RCC 7860 (cell line): Measurements from ENCODE around the gene OSBPL5.
A peak's percentile ranks its signal among the peaks of the same experiment; 100 is the strongest.

Experiments used
- DNase-seq: peaks from one replicate; pipeline ENCODE4 v3.0.0-alpha.2; 2015; ENCODE audit warnings: low spot score
- FAIRE-seq: peaks from 2 replicates; lab custom pipeline; 2012; peaks lifted over from hg19 to GRCh38; lab: Jason Lieb, UNC

OSBPL5 gene

DNA sequence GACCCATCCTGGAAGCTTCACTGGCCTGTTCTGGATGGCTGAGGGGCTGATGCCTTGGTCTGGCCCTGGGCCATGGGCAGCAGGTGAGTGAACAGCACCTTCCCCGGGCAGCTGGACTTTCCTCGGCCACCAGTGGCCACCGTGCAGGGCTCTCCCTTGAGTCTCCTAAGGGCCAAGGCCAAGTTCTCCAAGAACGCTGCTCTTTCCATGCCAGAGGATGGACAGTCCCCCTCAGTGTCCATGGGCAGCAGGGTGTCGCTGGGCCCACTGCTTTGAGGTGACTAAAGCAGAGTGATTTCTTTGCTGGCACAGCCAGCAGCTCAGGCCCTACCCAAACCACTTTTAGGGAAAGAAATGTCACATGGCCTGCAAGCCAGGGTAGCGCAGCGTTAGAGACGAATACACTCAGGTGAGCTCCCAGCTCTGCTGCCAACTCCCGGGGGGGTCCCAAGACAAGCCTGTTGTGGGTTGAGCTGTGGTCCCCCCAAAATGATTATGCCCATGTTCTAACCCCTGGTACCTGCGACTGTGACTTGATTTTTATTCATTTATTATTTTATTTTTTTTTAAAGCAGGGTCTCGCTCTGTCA is 104.6 kb downstream of the OSBPL5 start:
- no peak for FAIRE-seq

DNA sequence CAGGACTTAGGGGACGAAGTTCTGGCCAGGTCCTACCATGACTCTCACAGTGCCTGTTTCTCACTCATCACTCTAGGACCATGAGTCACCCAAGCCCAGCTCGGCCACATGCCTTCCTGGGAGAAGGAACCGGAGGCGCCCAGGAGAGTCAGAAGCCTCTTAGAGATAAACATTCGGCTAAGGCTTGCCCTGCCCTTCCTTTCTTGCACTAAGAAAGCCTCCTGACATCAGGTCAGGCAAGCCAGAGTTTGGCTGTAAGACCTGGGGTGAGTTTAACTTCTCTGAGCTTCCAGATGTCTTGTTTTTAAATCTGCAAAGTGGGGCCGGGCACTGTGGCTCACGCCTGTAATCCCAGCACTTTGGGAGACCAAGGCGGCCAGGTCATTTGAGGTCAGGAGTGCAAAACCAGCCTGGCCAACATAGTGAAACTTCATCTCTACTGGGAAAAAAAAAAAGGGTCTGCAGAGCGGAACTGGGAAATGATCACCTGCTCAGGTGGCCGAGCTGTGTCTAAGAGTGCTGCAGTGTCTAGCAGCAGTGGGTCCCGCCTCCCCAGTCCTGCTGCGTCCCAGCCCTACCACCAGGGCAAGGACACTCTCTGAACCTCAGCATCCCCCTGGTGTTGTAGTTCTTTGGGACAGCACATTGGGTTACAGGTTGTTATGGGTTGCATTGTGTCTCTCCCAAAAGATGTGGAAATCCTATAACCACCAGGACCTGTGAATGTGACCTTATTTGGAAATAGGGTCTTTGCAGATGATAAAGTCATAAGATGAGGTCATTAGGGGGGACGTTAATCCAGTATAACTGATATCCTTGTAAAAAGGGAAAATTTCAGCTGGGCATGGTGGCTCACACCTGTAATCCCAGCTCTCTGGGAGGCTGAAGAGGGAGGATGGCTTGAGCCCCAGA is 106.1 kb downstream of the OSBPL5 start:
- FAIRE-seq, result peak; percentile 35
- peak; percentile 46 for DNase-seq

More for the DNA sequence above, 104.6 kb downstream of the OSBPL5 start:
- no peak for DNase-seq

DNA sequence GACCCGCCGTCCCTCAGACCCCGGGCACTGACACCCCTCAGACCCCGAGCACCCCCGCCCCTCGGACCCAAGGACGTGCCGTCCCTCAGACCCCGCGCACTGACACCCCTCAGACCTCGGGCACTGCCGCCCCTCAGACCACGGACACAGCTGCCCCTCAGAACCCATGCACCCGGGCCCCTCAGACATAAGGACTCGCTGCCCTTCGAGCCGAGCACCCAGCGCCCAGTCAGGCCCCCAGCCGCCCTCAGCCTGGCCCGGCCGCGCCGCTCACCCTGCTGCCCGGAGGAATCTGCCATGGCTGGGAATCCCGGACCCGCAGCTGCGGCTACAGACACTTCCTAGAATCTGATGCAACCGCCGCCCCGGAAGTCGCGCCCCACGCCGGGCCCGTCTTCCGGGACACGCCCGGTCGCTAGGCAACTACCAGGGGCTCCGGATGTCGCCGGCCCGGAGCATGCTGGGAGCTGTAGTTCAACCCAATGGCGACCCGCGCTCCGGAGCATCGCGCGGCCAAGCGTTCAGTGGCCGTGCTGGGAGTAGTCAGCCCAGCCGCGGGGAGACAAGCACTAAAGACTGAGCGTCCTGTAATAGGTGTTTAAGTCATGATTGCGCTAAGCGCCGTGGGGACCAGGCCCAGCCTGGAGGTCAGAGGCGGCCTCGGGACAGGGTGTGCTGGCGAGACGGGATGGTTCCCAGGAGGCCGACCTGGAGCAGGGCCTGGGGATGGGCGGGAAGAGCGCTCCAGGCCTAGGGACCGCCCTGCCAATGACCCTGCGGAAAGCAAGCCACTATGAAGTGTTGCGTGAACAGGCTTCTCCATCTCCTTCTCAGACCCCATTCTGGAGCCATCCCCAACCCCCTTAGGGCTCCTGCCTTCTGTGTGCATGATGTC is 107.8 kb downstream of the OSBPL5 start, which contains the start of gene CARS1:
Gene CARS1 (minus strand): TSS at position 355 of the 895 bp plus-strand sequence. CDS start 56 bp downstream, at position 299.
- DNase-seq, result peak; percentile 88

DNA sequence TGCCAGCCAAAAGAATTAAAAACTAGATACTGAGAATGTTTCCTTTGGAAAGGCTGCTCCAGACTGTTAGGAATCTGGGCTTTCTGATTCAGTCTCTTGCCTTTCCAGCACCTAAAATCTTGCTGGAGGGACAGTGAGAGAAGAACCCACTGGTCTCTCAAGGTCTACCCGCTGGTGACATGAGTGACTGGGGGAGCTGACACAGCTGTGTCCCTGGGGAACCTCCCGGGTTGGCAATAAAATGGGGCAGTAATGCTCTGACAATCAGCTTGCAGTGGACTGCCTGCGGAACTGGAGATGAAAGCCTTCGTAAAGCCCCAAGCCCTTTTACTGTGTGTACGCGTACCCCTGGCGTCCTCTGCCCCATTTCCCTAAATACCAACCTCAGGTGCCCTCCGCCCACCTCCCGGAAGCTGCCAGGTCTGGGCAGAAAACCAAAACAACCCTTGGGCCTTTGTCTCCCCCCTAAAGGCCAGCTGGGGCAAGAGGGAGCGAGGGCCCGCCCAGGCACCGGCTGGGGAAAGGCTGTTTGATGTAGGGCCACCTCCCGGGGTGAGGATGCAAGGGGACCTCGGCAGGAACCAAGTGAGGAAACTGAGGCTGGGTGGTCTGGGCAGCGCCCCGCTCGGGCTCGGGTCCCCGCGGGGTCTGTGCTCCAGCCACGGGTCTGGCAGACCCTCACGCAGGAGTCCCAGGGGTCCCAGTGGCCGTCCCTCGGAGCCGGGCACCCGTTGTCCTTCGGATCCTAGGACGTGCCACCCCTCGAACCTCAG is 108.6 kb downstream of the OSBPL5 start:
- no peak for DNase-seq

More for the DNA sequence above, 107.8 kb downstream of the OSBPL5 start, which contains the start of gene CARS1:
- FAIRE-seq, result peak; percentile 65

DNA sequence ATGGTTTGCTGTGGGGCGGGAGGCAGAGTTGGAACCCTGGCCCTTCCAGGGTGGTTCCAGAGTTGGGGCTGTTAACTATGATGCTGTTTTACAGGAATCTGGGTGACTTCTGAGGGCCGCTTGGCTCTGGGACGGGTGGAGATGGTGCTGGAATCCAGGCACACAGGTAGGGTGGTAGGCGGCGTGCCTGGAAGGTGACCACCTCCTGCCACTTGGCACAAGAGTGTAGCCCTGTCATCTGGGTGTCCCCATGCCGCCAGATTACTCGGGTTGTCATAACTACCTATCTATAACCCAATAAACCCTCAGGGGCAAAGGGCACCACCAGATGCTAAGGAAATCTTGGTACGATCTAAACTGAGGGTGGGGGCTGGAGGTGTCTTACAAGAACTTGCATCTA is 109.2 kb downstream of the OSBPL5 start:
- FAIRE-seq (no peak), DNase-seq (no peak)

More for the DNA sequence above, 108.6 kb downstream of the OSBPL5 start:
- no peak for FAIRE-seq

DNA sequence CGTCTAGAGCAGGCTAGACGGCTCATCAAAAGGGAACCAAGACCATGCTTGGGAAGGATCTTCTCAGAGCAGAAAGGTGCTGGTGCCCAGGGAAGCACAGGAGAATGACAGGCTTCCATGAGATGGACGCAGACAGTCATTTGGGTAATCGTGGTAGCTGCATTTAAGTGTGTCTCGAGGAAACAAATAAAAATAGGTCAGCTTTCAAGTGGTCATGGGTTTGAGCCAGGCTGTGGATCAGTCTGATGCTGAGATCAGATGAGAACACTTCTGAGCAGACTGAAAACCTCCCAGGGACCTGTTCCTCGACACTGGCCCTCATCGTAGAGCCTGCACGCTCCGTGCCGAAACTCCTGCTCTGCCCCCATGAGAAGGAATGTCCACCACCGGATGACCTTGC is 112.5 kb downstream of the OSBPL5 start:
- DNase-seq (no peak), FAIRE-seq (no peak)

DNA sequence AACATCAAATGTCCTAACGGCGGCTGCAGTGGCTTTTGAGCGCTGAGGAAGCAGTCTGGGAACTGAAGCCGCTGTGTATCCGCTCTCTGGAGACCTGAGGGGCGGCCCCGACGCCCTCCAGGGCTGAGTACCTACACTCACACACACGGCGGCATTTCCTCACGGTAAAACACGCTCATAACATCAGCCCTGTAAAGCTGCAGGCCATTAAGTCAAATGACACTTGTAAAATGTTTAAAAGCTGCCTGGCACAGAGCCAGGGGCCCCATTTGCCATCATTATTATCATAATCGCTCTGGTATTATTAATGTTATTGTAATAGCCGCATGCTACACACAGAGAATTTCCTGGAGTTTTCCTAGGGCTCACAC is 113.0 kb downstream of the OSBPL5 start:
- FAIRE-seq (no peak), DNase-seq (no peak)

DNA sequence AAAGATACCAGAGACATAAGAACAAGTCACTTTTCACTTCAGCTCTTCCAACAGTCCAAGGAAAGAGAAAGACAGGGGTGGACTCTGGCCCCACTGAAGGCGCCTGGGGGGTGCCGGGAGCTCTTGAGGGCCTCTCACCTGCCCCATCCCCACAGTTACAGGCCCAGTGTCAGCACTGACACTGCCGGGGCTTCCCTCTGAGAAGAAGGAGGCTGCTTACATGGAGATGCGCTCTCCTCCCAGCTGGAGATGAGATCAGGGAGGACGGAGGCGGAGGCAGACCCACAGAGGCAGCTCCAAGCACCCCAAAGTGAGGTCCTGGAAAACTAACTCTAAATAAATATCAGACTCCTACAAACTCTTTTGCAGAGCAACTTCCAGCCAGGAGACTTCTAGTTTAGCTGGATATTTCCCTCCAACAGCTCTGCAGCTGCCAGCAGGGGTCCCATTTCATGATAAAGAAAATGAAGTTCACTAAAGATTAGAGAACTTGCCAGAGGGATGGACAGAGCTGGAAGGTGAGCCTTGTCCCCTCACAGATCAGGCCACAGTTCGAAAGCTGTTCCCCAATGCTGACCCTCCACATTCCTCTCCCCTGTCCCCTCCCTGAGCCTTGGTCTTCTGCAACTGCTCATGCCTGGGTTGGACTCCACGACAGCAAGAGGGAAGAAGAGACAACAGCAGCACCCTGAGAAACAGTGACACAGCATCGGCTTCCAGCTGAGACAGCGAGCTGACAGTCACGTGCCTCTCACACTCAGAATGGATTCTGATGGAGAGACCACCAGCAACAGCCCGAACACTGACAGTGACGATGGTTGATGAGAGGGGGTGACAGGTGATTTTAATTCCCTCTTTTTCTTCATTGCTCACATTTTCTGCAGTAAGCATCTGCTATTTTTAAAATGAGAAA is 113.7 kb downstream of the OSBPL5 start:
- FAIRE-seq, result no peak
- no peak for DNase-seq

DNA sequence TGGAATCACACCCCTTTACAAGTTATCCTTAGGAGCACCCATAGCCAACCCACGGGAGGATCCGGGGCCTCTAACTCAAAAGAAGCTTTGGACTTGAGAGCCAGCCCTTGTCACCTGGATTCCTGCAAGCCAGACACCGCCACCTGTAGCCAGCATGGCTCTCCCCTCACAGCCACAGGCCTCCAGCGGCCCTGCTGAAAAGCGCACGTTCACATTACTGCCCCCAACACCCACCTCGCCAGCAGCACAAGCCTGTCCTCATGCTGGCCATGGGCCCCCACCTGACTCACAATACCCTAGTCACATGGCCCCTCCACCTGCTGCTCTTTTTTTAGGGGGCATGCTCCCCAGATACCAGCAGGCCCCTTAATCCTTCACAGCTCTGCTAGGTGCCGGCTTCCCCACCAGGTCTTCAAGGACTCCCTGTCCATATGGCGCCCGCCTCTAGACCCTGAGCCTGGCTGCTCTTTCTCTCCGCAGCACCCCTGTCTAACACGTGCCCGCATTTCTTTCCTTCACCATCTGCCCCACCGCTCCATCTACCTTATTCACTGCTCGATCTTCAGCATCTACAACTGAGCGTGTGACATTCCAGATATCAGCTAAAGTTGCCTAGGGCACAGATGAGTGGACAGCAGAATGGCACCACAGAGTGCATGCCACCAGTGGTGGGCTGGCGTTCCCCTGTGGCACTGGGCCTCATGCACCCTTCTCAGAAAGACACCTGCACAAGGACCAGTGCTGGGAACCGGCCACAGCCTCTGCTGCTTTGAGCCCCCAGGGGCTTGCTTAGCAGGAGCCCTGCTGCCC is 114.5 kb downstream of the OSBPL5 start:
- FAIRE-seq (no peak), DNase-seq (no peak)

DNA sequence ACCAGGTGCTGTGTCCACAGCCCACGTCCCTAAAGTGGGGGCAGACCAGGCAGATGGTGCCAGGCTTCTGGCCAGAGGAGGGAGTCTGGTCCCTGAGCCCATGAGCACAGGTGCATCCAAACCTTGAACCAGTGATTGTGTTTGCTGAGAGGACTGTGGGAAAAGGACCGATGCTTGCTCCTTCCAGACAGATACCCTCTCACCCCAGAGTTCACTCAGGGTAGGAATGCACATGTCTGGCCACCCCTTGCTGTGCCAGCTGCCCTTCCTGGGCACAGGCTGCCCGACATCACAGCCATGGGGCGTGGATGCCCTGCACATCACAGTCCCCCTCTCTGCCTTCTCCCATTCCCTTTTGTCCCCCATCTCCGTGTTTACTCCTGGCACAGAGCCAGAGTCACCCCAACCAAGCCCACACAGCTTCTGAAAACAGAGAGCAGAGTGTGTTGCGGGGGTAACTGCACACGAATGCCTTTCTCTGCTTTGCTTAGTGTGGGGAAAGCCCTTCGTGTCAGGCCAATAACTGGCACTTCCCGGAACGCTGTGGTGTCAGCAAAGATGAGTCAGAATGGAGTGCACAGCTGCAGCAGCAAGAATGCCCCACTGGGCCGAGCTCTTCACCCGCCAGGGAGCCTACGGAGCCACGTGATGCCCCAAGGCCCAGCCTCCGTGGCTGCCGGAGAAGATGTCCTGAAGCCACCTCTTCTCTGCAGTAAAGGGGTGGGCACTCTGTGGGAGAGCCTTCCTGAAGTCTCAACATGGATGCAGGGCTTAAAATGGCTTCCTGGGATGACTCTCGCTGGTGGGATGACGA is 115.5 kb downstream of the OSBPL5 start:
- DNase-seq (peak; percentile 86), FAIRE-seq (peak; percentile 85)

DNA sequence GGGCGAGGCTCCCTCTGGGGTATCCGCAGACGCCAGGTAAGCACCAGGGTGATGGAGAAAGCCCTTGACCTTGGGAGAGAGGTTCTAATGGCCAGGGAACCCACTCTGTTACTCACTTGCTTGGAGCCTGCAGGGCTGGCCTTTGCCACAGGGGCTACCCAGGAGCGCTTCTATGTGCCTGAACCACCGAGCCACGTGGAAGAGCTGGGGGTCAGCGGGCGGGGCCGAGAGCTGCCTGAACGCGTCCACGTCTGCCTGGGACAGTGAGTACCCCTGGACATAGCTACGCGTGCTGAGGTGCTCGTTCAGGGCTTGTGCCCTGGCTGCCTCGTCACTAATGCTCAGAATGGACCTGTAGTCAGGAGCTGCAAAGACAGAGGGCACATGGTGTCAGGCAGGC is 117.5 kb downstream of the OSBPL5 start:
- FAIRE-seq (no peak), DNase-seq (no peak)

DNA sequence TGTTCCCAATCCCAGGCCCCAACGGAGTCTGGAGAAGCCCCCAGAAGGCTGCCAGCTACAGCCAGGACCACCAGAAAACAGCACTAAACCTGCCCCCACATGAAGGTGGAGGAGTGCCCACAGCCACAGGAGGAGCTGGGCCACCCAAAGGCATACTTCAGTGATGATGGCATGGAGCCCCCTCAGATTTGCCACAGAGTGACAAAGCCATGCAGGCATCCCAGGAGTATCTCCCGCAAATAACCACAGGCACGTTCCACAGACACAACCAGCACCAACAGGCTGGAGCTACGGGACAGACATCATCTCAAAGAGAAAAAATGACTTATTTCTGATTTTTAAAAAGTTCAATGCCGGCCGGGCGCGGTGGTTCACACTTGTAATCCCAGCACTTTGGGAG is 118.5 kb downstream of the OSBPL5 start:
- FAIRE-seq (no peak), DNase-seq (no peak)

DNA sequence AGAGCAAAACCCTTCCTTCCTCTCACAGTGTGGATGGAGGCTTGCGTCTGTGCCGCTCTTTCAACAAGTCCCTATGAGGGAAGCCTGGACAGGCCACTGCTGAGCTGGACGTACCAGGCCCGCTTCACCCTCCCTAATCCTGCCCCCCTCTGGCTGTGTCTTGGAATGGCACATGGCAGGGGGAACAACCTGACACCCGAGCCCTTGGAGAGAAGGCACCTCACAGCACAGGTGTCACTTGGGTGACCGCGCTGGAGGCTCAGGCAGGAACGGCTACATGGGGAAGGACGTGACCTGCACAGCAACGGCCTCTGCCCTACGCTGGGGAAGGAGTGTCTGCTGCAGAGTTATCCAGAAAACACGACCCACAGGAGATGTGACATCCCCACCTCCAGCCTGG is 118.9 kb downstream of the OSBPL5 start:
- no peak for FAIRE-seq

DNA sequence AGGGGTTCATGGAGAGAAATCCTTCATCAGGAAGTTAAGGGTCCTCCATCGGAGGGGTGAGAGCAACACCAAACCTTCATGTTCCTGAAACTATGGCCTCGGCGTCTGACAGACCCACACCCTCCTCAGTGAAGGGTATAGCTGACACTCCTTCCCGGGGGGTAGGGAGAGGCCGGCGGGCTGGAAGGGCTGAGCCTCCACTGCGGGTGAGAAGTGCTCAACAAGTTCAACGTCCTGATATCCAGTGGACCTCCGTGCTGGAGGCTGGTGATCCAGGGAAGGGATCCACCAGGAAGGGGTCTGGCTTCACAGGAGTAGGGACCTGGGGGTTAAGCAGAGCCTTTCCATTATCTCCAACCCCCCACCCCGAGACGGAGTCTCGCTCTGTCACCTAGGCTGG is 120.2 kb downstream of the OSBPL5 start:
- no peak for FAIRE-seq
- no peak for DNase-seq

More for the DNA sequence above, 118.9 kb downstream of the OSBPL5 start:
- no peak for DNase-seq

DNA sequence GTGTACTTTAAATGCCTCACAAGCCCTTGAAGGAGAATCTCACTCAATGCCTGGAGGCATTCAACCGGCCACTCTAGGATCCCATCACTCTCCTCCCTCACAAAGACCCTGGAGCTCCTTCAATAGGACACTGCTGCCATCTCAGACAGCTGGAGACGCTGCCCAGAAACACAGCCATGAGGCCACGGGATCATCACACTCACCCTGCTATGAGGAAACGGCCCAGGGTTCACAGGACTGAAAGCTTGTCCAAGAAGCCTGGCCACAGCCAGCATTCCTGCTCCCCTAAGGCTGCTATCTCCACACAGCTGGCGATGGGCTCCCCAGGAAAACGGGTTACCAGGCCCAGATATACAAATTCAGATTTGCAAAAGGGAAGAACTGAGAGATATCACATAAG is 121.1 kb downstream of the OSBPL5 start:
- DNase-seq (no peak), FAIRE-seq (no peak)

DNA sequence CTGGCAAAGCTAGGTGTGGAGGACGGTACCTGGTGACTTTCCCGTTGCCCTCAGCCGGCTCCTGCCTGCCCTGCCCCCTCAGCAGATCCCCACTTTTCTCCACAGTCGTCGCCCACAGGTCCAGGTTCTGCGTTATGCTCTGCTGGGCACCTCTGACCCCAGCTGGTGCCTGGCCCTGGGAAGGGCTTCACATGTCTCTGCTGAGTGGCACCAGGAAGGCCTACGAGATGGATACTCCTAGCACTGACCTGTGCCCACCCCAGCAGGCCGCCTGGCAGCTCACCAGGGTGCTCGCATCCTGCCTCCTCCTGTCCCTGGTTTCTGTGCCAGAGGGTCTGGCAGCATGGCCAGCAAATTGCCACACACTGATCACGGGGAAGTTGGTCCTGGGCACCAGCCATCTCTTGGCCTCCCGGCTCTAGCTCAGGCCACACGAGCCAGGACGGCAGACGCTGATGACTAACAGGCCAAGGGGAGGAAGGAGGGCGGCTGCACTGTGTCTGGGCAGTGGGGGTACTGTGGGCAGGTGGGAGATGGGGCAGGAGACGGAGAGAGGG is 121.7 kb downstream of the OSBPL5 start:
- DNase-seq (no peak), FAIRE-seq (no peak)
